ENCODE data around the gene ALDH1L1. TPM values are rescaled to one million over a fixed set of nuclear protein-coding genes. Genes with fewer than 3 reads are reported as not detected.

Gene ALDH1L1
- total RNA-seq, 4 donors from 2014 or later = 19.2 to 39.9 (median 25.9) TPM

GRCh38 chr3:126063358-126063965 lies 116.9 kb downstream of the ALDH1L1 start:
- Histone ChIP-seq H3K36me3 (peaks cover 17 to 33% (median 21%) of the 10 kb centered on the region in 4 donors), H3K9me3 (no peaks in the 10 kb centered on the region), H3K27me3 (no peaks in the 10 kb centered on the region), H3K27ac (replicated peaks in 1 of 4) (no peak overlapping the region), H3K4me1 (peaks cover 0 to 9% (median 0%) of the 10 kb centered on the region in 4 donors), H3K4me3 (no peak overlapping the region)
- peak; percentile 90 for DNase-seq (ENCODE audit: extremely low spot score)
- TF ChIP-seq EP300 (IDR thresholded peaks at IDR 0.05) (no peak), POLR2AphosphoS5 (IDR thresholded peaks at IDR 0.05) (no peak), POLR2A (IDR thresholded peaks at IDR 0.05; ENCODE audit: low read depth) (no peak)
- TF ChIP-seq, protein P1, sequence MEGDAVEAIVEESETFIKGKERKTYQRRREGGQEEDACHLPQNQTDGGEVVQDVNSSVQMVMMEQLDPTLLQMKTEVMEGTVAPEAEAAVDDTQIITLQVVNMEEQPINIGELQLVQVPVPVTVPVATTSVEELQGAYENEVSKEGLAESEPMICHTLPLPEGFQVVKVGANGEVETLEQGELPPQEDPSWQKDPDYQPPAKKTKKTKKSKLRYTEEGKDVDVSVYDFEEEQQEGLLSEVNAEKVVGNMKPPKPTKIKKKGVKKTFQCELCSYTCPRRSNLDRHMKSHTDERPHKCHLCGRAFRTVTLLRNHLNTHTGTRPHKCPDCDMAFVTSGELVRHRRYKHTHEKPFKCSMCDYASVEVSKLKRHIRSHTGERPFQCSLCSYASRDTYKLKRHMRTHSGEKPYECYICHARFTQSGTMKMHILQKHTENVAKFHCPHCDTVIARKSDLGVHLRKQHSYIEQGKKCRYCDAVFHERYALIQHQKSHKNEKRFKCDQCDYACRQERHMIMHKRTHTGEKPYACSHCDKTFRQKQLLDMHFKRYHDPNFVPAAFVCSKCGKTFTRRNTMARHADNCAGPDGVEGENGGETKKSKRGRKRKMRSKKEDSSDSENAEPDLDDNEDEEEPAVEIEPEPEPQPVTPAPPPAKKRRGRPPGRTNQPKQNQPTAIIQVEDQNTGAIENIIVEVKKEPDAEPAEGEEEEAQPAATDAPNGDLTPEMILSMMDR (IDR thresholded peaks at IDR 0.05) = no peak
- intact Hi-C loops (cut with DNase I) = no loop called here
- WGBS = 89% methylated on average over 3 of the region's 8 CpGs

DNA sequence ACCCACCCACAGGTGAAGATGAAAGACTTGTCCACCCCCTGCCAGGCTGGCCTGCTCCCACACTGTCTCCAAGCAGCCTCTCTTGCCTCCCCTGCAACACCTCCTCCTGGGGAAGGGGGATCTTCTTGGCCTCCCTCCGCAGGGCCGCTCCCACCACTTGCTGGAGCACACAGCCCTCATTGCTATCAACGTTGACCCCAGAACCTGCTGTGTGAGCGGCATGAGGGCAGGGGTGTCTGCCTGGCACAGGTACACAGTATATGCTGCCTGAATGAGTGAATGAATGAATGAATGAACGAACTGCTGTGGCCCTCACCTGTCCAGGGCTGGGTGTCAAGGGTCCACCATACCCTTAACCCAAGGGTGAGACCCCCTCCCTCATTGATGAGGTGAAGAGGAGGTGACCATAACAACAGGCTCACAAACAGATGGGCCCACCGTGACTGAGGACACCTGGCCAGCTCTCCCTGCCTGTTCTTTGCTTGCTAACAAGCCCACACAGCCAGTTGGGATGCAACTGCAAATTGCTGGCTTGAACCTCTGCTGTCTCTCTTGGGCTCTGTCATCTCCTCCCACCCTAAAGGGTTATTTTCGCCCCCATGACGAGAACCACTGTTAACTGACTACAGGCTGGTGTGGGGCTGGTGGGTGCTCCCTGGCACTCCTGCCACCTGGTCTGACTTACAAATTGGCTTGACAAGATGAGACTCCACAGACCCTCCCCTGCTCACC lies 118.9 kb downstream of the ALDH1L1 start:
- TF ChIP-seq, protein P1 (IDR thresholded peaks at IDR 0.05) = no peak
- no peak for TF ChIP-seq POLR2A (IDR thresholded peaks at IDR 0.05; ENCODE audit: low read depth)
- TF ChIP-seq EP300 (IDR thresholded peaks at IDR 0.05) = no peak
- TF ChIP-seq POLR2AphosphoS5 (IDR thresholded peaks at IDR 0.05) = no peak
- Histone ChIP-seq H3K4me3 (no peak overlapping the region), H3K9me3 (no peaks in the 10 kb centered on the region), H3K36me3 (peaks cover 0 to 18% (median 7%) of the 10 kb centered on the region in 4 donors), H3K27me3 (no peaks in the 10 kb centered on the region), H3K4me1 (peaks cover 7 to 18% (median 11%) of the 10 kb centered on the region in 4 donors), H3K27ac (replicated peaks in 1 of 4) (no peak overlapping the region)
- 87% methylated on average over 8 of the region's 8 CpGs for WGBS
- intact Hi-C loops (cut with DNase I) = no loop called here
- peak; percentile 81 for DNase-seq (ENCODE audit: extremely low spot score)

DNA sequence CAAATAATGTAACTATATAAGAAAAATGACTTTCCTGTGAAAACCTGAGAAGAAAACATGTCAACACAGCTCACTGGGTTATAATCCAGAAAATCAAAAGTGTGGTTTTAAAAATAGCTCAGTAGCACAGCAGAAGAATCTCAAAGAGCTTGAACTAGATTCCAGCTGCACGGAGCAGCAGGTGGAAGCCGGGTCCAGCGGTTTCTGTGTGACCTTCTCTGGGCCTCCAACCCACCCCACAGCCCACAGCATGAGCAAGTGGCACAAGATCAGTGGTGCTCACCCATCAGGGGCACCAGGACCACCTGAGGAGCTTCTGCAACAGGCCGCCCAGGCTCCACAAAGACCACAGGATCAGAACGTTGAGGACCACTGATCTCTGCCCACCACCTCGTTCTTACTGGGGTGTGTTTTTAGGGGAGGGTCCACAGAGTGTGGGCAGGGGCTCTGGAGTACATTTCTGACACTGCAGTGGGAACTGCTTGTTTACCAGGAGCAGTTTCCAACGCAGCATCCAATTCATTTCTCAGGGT lies 119.7 kb downstream of the ALDH1L1 start:
- H3K27me3 ChIP-seq = no peaks in the 10 kb centered on the region
- no peak for DNase-seq (ENCODE audit: extremely low spot score)
- intact Hi-C loops (cut with DNase I) = no loop called here

DNA sequence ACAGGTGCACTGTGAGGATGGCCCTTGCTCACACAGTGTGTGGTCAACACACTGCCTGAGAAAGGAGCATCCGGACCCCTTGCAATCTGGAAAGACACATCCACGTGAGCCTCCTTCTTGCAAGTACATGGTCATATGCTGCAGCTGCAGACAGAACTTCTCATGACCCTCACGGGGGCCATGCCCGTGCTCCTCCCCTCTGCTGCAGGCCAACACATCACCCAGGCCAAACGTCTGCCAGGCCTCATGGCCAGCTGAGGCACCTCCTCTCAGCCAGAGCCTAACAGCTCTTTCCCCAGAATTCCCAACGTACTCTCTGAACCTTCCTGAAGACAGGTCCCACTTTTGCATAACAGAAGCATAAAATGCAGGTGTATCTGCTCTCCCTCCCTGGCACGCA lies 121.7 kb downstream of the ALDH1L1 start:
- H3K4me1 ChIP-seq = peaks cover 7 to 18% (median 11%) of the 10 kb centered on the region in 4 donors
- 73% methylated on average over 7 of the region's 7 CpGs for WGBS
- no peak overlapping the region for H3K4me3 ChIP-seq
- H3K27ac ChIP-seq (replicated peaks in 1 of 4) = no peak overlapping the region
- no peaks in the 10 kb centered on the region for H3K27me3 ChIP-seq
- H3K9me3 ChIP-seq = no peaks in the 10 kb centered on the region
- H3K36me3 ChIP-seq = peaks cover 0 to 22% (median 4%) of the 10 kb centered on the region in 4 donors
- no peak for DNase-seq (ENCODE audit: extremely low spot score)
- intact Hi-C loops (cut with DNase I) = no loop called here
- TF ChIP-seq EP300 (IDR thresholded peaks at IDR 0.05) (no peak), POLR2AphosphoS5 (IDR thresholded peaks at IDR 0.05) (no peak), POLR2A (IDR thresholded peaks at IDR 0.05; ENCODE audit: low read depth) (no peak)
- TF ChIP-seq, protein P1 (IDR thresholded peaks at IDR 0.05) = no peak

More for the DNA sequence above, 119.7 kb downstream of the ALDH1L1 start:
- no peaks in the 10 kb centered on the region for H3K9me3 ChIP-seq
- TF ChIP-seq POLR2AphosphoS5 (IDR thresholded peaks at IDR 0.05) = no peak
- no peak for TF ChIP-seq EP300 (IDR thresholded peaks at IDR 0.05)
- TF ChIP-seq, protein P1 (IDR thresholded peaks at IDR 0.05) = no peak
- TF ChIP-seq POLR2A (IDR thresholded peaks at IDR 0.05; ENCODE audit: low read depth) = no peak
- no peak overlapping the region for H3K4me3 ChIP-seq
- 89% methylated on average over 6 of the region's 7 CpGs for WGBS
- H3K36me3 ChIP-seq = peaks cover 0 to 19% (median 2%) of the 10 kb centered on the region in 4 donors
- H3K4me1 ChIP-seq = peaks cover 7 to 18% (median 11%) of the 10 kb centered on the region in 4 donors
- no peak overlapping the region for H3K27ac ChIP-seq (replicated peaks in 1 of 4)
